Measurements from ENCODE around the gene GNB4. TPM values are rescaled to one million over a fixed set of nuclear protein-coding genes. Genes with fewer than 3 reads are reported as not detected.

Gene GNB4
- polyA plus RNA-seq, 3 donors = 24.3 to 29.3 (median 27.7) TPM

DNA sequence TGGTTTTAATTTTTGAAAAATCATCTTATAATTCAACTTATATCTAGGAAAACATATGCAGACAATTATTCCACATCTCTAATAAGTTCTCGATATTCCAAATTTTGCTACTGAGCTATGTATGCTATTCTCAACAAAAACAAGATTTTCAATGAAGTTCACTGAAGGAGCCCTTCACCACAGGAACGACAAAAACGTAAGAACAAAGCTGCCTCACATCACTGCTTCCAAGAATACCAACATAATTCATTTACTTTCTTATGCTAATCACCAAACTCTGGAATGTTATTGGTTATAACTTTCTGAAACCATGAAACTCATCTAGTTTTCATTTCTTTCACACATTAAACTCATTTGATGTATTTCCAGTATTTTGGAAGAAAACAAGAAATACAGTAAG lies 49.7 kb downstream of the GNB4 start:
- DNase-seq (ENCODE audit: extremely low read depth in 1 of 11, low read depth in 9 of 11, low spot score in 4 of 11) = no peak

DNA sequence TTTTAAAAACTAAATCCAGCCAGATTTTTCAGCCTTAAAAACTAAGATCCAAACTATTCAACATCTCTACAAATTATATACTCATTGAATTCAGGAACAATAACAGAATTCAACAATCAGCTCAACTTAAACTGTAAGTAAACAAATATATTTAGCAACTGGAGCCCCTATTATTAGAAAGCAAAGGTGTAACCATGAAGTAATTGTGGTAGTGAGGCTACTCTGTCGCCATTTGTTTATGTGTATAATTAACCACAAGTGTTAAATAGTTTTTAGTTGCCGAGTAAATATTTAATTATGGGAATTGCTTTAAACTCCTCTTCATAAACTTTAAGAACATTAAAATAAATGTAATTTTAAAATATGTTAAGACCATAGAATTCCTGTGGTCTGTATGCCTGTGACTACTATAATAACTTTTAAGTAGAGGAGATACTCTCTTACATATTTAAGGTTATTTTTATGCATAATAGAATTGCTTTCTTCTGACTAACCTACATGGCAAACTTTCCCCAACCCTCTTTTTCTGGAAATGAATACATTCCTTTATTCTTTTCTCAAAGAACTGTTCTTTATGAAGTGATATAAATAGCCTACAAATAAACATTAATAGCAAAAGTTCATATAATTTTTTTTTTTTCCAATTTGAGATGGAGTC lies 52.6 kb downstream of the GNB4 start:
- no peak for DNase-seq (ENCODE audit: extremely low read depth in 1 of 11, low read depth in 9 of 11, low spot score in 4 of 11)

DNA sequence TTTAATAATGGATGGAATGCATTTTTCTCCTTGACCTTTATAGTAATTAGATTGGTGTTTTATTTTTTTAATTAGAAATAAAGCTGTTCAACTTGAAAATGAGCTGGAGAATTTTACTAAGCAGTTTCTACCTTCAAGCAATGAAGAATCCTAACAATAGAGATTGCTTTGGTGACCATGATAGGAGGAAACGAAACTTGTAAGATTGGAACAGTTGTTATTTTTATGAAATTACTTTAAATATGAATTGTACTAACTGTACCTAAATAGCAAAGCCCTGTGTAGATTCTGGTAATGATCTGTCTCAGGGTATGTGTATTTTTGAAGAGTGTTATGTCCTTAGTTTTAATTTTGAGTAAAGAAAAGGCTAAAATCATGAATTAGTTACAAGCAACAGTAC lies 59.4 kb downstream of the GNB4 start:
- no peak for DNase-seq (ENCODE audit: extremely low read depth in 1 of 11, low read depth in 9 of 11, low spot score in 4 of 11)

DNA sequence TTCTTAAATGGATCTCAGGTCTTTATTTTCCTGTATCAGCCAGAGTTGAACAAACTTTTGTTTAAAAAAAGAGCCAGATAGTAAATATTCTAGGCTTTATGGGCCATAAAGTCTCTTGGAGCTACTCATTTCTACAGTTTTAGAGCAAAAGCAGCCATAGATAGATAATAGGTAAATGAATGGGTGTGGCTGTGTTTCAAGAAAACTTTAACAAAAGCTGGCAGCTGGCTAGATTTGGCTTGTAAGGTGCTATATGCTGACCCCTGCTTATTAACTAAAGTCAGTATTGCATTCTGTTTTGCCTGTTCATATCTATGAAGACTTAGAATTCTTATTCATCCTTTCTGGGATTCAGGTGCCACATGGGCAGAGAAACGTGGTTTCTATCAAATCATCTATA lies 74.8 kb downstream of the GNB4 start:
- DNase-seq (ENCODE audit: extremely low read depth in 1 of 11, low read depth in 9 of 11, low spot score in 4 of 11) = no peak

DNA sequence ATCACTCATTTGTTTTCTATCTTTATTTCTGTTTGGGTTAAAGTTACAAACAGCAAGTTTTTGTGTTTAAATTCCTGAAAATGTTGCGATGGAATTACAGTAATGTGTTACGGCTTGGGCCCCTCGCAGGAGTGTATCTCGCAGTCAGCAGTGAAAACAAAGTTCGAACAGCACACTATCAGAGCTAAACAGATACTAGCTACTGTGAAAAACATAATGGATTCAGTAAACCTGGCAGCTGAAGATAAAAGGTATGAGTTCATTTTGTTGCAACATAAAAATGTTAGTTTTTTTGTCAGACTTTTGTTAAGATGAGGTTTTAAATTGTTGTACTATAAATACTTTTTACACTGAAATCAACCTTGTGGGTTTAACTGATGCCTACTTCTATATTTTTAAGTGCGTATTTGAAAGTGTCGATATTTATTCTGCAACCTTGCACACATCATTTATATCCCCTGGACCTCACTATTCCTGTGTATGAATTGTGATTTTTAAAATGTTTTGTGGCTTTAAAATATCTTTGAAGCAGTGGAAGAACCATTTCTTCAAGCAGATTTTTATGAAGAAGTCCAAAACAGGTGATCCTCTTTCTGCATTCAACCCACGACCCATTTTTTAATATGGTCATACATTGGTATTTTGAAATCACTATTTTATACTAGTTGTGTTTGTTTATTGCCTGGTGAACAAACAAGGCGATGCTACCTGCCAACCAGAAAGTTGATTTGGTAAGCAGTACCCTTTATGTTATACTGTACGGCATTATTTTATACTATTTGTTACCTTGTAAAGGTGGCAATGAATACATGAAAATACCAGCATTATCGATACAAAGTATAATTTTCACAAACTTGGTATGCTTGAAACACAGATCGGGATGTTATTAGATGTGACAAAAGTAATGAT lies 75.9 kb downstream of the GNB4 start:
- DNase-seq (ENCODE audit: extremely low read depth in 1 of 11, low read depth in 9 of 11, low spot score in 4 of 11) = no peak

DNA sequence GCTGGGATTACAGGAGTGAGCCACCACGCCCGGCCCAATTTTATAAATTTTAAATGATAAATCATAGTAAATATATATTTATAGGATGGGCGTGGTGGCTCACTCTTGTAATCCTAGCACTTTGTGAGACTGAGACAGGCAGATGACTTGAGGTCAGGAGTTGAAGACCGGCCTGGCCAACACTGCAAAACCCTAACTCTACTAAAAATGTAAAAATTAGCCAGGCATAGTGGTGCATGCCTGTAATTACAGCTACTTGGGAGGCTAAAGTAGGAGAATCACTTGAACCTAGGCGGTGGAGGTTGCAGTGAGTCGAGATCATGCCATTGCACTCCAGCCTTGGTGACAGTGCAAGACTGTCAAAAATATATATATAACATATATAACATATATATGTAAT lies 77.3 kb downstream of the GNB4 start:
- no peak for DNase-seq (ENCODE audit: extremely low read depth in 1 of 11, low read depth in 9 of 11, low spot score in 4 of 11)

DNA sequence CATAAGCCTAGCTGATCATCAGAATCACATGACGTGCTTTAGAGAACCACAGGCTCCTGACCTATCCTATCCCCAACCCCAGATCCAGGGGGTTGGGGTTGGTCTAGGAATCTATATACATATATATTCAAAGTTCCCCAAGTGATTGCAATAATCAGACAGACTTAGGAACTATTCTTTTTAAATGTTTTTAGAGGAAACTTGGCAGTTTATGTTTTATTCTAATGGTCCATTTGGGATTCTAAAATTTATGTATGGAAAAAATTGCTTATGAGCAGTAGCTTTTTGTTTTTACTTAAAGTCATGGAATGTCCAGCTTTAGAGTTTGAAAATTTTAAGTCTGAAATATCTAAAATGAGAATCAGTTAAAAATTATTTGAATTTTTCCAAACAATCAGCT lies 81.6 kb downstream of the GNB4 start:
- no peak for DNase-seq (ENCODE audit: extremely low read depth in 1 of 11, low read depth in 9 of 11, low spot score in 4 of 11)

DNA sequence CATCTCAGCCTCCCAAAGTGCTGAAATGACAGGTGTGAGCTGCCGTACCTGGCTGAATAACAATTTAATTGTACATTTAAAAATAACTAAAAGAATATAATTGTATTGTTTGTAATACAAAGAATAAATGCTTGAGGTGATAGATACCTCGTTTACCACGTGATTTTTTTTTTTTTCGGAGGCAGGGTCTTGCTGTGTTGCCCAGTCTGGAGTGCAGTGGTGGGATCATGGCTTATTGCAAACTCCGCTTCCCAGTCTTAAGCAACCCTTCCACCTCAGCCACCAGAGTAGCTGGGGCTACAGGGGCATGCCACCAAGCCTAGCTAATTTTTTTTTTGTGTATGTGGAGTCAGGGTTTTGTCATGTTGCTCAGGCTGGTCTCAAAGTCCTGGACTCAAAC lies 87.9 kb downstream of the GNB4 start:
- DNase-seq (ENCODE audit: extremely low read depth in 1 of 11, low read depth in 9 of 11, low spot score in 4 of 11) = no peak

DNA sequence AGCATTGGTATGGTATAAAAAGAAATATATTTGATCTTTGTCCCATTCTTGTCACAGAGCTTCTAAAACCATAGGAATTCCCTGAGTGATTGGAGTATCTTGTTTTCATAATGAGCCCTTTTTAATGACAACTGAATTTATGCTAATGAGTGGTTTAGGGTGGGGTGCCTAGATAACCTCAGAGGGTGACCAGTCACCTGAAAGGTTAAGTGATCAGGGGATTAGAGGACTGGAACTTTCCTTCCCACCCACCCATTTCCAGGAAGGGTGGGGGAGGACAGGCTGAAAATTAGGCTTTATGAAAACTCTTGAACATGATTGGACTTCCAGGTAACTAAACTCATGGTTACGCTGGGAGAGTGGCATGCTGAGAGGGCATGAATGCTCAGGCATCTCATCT lies 95.3 kb downstream of the GNB4 start:
- no peak for DNase-seq (ENCODE audit: extremely low read depth in 1 of 11, low read depth in 9 of 11, low spot score in 4 of 11)

DNA sequence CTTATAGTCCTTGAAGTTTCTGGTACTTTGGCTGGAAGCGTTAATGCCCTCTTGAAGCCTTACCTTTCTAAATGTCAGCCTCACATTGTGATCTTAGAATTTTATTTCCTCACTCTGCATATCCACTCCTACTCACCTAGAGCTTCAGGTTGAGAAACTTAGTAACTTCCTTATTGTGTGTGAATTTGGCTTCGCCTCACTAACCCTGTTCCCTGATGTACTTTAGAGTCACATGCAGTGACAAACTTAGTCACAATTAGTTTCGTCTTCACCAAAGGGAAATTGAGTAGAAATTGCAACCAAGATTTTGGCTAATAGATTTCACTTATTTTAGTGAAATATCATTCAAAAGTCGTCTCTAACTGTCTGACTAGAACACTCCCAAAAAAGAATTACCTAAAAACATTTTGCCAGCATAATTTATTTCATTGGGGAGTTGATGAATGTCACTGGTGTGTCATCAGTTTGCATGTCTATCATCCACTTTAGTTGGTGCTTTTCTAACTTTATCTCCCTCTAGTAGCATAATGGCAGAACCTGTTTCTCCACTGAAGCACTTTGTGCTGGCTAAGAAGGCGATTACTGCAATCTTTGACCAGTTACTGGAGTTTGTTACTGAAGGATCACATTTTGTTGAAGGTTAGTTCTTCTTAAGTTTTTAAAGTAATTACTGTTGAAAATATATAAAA lies 102.8 kb downstream of the GNB4 start:
- peak in 1 of 11 donors; percentile 7 for DNase-seq (ENCODE audit: extremely low read depth in 1 of 11, low read depth in 9 of 11, low spot score in 4 of 11)

DNA sequence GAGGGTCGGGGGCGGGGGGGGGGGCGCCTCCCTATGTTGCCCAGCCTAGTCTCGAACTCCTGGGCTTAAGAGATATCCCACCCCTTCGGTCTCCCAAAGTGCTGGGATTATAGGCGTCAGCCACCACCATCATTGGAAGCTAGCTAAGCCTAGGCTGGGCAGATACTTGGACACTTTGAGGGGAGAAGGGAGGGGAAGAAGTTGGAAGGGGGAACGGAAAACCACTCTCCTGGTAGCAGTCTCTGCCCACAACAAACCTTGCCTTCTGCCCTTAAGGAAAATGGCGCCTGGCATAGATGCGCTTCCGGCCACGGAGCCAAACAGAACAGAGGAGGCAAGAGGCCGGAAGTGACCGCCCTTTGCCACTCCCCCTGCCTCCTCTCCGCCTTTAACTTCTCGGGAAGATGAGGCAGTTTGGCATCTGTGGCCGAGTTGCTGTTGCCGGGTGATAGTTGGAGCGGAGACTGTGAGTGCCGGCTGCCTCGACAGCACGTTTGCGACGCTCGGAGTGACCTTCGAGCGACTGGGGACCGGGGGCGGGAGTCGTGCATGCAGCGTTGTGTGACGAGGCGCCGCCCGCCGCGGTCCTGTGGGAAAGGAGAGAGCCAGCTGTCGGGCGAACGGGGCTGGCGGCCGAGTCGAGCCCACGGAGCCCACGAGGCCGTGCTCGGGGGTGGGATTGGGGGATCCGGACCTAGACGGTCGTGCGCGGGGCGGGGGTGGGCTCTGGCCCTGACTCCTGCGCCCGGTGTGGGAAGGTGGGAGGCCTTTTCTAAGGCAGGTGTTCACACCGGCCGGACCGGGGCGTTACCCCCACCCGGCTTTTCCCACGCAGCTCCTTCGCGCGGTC lies 103.7 kb downstream of the GNB4 start, which contains the start of gene MFN1:
MFN1 (plus strand) TSS at position 365 of the 850 bp plus-strand sequence. CDS start 1,143 bp downstream, outside the sequence.
- peak; percentile 87 to 97 (median 93) for DNase-seq (ENCODE audit: extremely low read depth in 1 of 11, low read depth in 9 of 11, low spot score in 4 of 11)

Other genes with a start within 250 kb of the GNB4 start
- 1 to 10 TPM; 5.0 to 8.8 (median 5.4) TPM for gene KCNMB3, start 200.4 kb downstream of the GNB4 start, polyA plus RNA-seq (ENCODE audit: insufficient read length in 3 of 3)
- 10 to 100 TPM; 51.9 to 66.1 (median 53.6) TPM for gene ZNF639, start 128.4 kb downstream of the GNB4 start, polyA plus RNA-seq (ENCODE audit: insufficient read length in 3 of 3)
- 10 to 100 TPM; 56.5 to 83.4 (median 74.2) TPM for gene MFN1, start 103.8 kb downstream of the GNB4 start, polyA plus RNA-seq (ENCODE audit: insufficient read length in 3 of 3)
- 100 to 1,000 TPM in 1 of 3 donors, 10 to 100 TPM in 2; 91.3 to 107 (median 99.8) TPM for gene ACTL6A, start 111.5 kb upstream of the GNB4 start, polyA plus RNA-seq (ENCODE audit: insufficient read length in 3 of 3)
- 10 to 100 TPM; 52.5 to 63.8 (median 58.7) TPM for gene MRPL47, start 153.2 kb upstream of the GNB4 start, polyA plus RNA-seq (ENCODE audit: insufficient read length in 3 of 3)
- 100 to 1,000 TPM; 177 to 206 (median 182) TPM for gene NDUFB5, start 153.3 kb upstream of the GNB4 start, polyA plus RNA-seq (ENCODE audit: insufficient read length in 3 of 3)
- 10 to 100 TPM; 13.7 to 15.9 (median 15.7) TPM for gene USP13, start 201.6 kb upstream of the GNB4 start, polyA plus RNA-seq (ENCODE audit: insufficient read length in 3 of 3)

Data from renal cortex interstitium (tissue), 11 donors.